ENCODE measurements around the gene CAMK2A. TPM values are rescaled to one million over a fixed set of nuclear protein-coding genes. Genes with fewer than 3 reads are reported as not detected.

CAMK2A gene
- total and polyA plus RNA-seq, 4 donors: under 0.01 TPM; not detected in 3

- TF ChIP-seq ZBTB33 (IDR thresholded peaks at IDR 0.05): no peak
Observed at GRCh38 chr5:150304481-150305081, 15.0 kb upstream of the CAMK2A start (continued).

- Histone ChIP-seq H3K9ac (ENCODE audit: low read depth in 1 of 2, low read length in 2 of 2) (no peak overlapping the region), H3K4me1 (ENCODE audit: control insufficient read depth in 4 of 4, insufficient read depth in 4 of 4, low read length in 3 of 4) (peaks cover 6 to 10% (median 8%) of the 10 kb centered on the region in 4 donors), H3K9me3 (ENCODE audit: control insufficient read depth in 4 of 4, low read length in 3 of 4) (no peaks in the 10 kb centered on the region), H3K36me3 (ENCODE audit: control insufficient read depth in 4 of 4, insufficient read depth in 3 of 4, low read depth in 1 of 4, low read length in 3 of 4) (peaks cover 0 to 1% (median 0%) of the 10 kb centered on the region in 4 donors), H3K27me3 (ENCODE audit: control insufficient read depth in 4 of 4, insufficient read depth in 4 of 4, low read length in 3 of 4) (peaks cover 0 to 5% (median under 1%) of the 10 kb centered on the region in 4 donors), H3K4me3 (ENCODE audit: low read depth in 1 of 3, low read length in 3 of 3) (no peak overlapping the region), H3K27ac (ENCODE audit: low read depth in 1 of 2, low read length in 2 of 2) (peak overlapping the region in 1 of 2 donors; percentile 5)
- WGBS: 73% methylated on average over 7 of the region's 7 CpGs
- TF ChIP-seq RAD21 (IDR thresholded peaks at IDR 0.05) (no peak), SP1 (IDR thresholded peaks at IDR 0.05) (no peak), ZBTB33 (IDR thresholded peaks at IDR 0.05) (no peak)
- DNase-seq (ENCODE audit: low spot score): no peak
Observed at GRCh38 chr5:150303660-150304386, 14.2 kb upstream of the CAMK2A start.

GRCh38 chr5:150303070-150303615, 13.6 kb upstream of the CAMK2A start:
- peaks cover 0 to 1% (median 0%) of the 10 kb centered on the region in 4 donors for H3K36me3 ChIP-seq (ENCODE audit: control insufficient read depth in 4 of 4, insufficient read depth in 3 of 4, low read depth in 1 of 4, low read length in 3 of 4)
- no peak for DNase-seq (ENCODE audit: low spot score)
- no peaks in the 10 kb centered on the region for H3K9me3 ChIP-seq (ENCODE audit: control insufficient read depth in 4 of 4, low read length in 3 of 4)
- H3K4me1 ChIP-seq (ENCODE audit: control insufficient read depth in 4 of 4, insufficient read depth in 4 of 4, low read length in 3 of 4): peaks cover 6 to 10% (median 8%) of the 10 kb centered on the region in 4 donors
- H3K4me3 ChIP-seq (ENCODE audit: low read depth in 1 of 3, low read length in 3 of 3): peak overlapping the region in 1 of 3 donors; percentile 41
- peaks cover 0 to 5% (median under 1%) of the 10 kb centered on the region in 4 donors for H3K27me3 ChIP-seq (ENCODE audit: control insufficient read depth in 4 of 4, insufficient read depth in 4 of 4, low read length in 3 of 4)
- TF ChIP-seq REST (IDR thresholded peaks at IDR 0.05): no peak
- TF ChIP-seq SP1 (IDR thresholded peaks at IDR 0.05): no peak
- TF ChIP-seq RXRA (IDR thresholded peaks at IDR 0.05): no peak
- no peak for TF ChIP-seq TAF1 (conservative IDR thresholded peaks at IDR 0.05)
- no peak for TF ChIP-seq YY1 (IDR thresholded peaks at IDR 0.05)
- TF ChIP-seq CTCF (IDR thresholded peaks at IDR 0.05; ENCODE audit: low read depth, low read length, missing input control): no peak
- TF ChIP-seq FOXA2 (IDR thresholded peaks at IDR 0.05): no peak
- TF ChIP-seq MAX (IDR thresholded peaks at IDR 0.05): no peak
- no peak for TF ChIP-seq FOXA1 (IDR thresholded peaks at IDR 0.05)
- TF ChIP-seq GABPA (IDR thresholded peaks at IDR 0.05 in 1 of 2, conservative IDR thresholded peaks at IDR 0.05 in 1 of 2): no peak
- TF ChIP-seq EGR1 (IDR thresholded peaks at IDR 0.05; ENCODE audit: low read depth in 2 of 2): no peak
- TF ChIP-seq JUND (IDR thresholded peaks at IDR 0.05): no peak
- no peak for TF ChIP-seq ZBTB33 (IDR thresholded peaks at IDR 0.05)
- 25% methylated on average over 16 of the region's 16 CpGs for WGBS
- no peak overlapping the region for H3K9ac ChIP-seq (ENCODE audit: low read depth in 1 of 2, low read length in 2 of 2)
- peak overlapping the region in 1 of 2 donors; percentile 5 for H3K27ac ChIP-seq (ENCODE audit: low read depth in 1 of 2, low read length in 2 of 2)
